Suppressor macrophage treated with lipopolysaccharide for 4 hours (primary cell): ENCODE measurements around the gene OR4X1.
"Not testable (repeated sequence)": the region's sequence is repeated elsewhere in the genome, so short reads cannot be mapped to it uniquely, and the experiment has no call there.

Experiments
- DNase-seq: peaks from one replicate; pipeline ENCODE4 v3.0.0-alpha.2; 2020

The OR4X1 gene, protein sequence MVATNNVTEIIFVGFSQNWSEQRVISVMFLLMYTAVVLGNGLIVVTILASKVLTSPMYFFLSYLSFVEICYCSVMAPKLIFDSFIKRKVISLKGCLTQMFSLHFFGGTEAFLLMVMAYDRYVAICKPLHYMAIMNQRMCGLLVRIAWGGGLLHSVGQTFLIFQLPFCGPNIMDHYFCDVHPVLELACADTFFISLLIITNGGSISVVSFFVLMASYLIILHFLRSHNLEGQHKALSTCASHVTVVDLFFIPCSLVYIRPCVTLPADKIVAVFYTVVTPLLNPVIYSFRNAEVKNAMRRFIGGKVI

GRCh38 chr11:48263423-48263911 lies at the start of gene OR4X1:
OR4X1 (plus strand) TSS chr11:48263861; CDS start chr11:48263861, 0 bp downstream.
- no peak for DNase-seq

DNA sequence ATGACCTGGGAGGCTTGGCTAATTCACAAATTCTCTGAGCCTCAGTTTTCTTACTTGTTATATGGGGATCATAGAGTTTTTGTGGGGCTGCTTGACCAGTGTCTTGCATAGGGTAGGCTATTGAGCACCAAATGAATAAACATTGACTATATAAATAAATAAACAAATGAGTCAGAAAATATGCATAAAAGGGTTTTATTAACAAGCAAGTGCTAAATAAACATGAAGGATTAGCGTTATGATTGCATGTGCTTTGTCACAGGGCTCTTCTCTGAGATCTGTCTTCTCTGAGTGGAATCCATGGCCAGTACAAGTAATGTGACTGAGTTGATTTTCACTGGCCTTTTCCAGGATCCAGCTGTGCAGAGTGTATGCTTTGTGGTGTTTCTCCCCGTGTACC lies 47.2 kb upstream of the OR4X1 start, which contains the start of gene OR4B1:
OR4B1 (plus strand) TSS at position 301 of the 400 bp plus-strand sequence; CDS start at position 301, 0 bp downstream.
- no peak for DNase-seq

- no peak for DNase-seq
These were observed 34.9 kb upstream of the OR4X1 start for GRCh38 chr11:48228761-48229160.

DNA sequence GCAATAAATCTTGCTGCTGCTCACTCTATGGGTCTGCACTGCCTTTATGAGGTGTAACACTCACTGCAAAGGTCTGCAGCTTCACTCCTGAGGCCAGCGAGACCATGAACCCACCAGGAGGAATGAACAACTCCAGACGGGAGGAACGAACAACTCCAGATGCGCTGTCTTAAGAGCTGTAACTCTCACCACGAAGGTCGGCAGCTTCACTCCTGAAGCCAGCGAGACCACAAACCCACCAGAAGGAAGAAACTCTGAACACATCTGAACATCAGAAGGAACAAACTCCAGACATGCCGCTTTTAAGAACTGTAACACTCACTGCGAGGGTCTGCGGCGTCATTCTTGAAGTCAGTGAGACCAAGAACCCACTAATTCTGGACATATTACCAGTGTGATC lies 33.6 kb upstream of the OR4X1 start:
- not testable (repeated sequence) for DNase-seq

DNA sequence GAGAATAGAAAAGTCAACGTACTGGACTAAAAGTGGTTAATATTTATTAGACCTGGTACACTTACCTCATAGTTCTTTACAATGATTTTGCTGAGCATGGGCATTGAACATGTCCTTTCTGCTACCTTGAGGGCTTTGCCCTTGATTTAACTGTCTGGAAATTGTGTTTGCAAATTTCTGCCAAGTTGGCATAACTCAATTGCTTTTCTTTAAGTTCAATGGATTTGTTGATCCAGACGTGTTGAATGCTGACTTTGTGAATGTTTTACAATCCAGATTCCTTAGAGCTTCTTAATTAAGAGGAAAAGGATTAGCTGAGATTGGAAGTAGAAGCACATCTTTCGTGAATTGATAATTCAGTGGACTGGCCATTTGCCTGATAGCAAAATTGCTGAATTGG lies 25.9 kb upstream of the OR4X1 start:
- no peak for DNase-seq

DNA sequence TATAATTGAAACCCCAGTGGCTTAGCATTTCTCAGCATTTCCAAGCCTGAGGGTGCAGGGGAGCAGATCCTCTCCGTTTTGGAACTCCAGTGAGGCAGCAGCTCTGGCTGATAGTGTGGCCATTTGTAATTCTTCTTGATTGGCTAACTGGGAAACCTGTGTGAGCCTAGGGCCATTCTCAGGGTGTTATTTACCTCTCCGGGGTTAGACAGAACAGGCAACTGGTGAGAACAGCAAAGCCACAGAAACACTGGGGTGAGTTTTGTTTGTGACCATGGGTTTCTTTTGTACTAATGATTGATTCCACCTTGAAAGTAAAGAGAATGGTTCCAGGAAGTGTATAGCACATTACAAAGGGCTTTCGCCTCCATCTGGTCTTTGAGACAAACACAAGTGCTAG lies 21.2 kb upstream of the OR4X1 start:
- no peak for DNase-seq

GRCh38 chr11:48244804-48245203 lies 18.9 kb upstream of the OR4X1 start, which contains the start of gene OR4X2:
OR4X2 (plus strand) TSS chr11:48245104; CDS start chr11:48245104, 0 bp downstream.
- no peak for DNase-seq

GRCh38 chr11:48248902-48249301 lies 14.8 kb upstream of the OR4X1 start:
- no peak for DNase-seq

DNA sequence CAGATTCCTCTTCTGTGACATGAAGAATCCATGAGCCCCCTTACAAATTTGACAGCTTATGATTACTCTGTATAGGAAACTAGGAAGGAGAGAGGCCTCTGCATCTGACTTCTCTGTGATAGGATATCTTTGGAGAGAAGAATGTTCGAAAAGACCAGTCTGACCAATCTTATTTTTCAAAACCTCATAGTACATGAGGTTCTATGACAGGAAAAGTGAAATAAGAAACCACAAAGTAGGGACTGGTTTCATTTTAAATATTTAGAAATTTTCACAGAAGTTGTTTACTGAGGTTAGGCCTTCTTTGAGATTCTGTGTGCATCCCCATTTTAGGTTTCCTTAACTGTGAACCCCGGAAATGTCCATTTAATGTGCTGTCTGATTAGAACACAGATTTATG lies 2.1 kb upstream of the OR4X1 start:
- no peak for DNase-seq

DNA sequence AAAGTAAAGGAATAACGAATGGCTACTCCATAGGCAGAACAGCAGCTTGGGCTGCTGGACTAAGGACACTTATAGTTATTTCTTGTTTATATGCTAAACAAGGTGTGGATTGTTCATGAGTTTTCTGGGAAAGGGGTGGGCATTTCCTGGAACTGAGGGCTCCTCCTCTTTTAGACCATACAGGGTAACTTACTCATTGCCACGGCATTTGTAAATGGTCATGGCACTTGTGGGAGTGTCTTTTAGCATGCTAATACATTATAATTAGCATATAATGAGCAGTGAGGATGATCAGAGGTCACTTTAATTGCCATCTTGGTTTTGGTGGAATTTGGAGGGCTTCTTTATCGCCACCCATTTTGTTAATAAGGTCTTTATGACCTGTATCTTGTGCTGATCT lies 7.0 kb downstream of the OR4X1 start:
- no peak for DNase-seq

- no peak for DNase-seq
These were observed 8.9 kb downstream of the OR4X1 start for GRCh38 chr11:48272606-48273005.

DNA sequence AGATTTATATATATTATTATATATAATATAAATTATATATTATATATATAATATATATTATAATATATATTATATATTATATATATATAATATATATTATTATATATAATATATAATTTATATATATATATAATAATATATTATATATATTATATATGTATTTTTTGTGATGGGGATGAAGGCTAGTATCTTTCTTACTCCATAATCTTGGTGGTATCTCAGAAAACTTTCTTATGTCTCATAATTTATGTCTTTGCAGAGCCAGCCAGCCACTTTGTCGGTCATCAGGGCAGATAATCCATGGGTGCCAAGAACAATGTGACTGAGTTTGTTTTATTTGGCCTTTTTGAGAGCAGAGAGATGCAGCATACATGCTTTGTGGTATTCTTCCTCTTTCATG lies 42.3 kb downstream of the OR4X1 start, which contains the start of gene OR4S1:
OR4S1 (plus strand) TSS at position 301 of the 400 bp plus-strand sequence; CDS start at position 301, 0 bp downstream.
- no peak for DNase-seq

DNA sequence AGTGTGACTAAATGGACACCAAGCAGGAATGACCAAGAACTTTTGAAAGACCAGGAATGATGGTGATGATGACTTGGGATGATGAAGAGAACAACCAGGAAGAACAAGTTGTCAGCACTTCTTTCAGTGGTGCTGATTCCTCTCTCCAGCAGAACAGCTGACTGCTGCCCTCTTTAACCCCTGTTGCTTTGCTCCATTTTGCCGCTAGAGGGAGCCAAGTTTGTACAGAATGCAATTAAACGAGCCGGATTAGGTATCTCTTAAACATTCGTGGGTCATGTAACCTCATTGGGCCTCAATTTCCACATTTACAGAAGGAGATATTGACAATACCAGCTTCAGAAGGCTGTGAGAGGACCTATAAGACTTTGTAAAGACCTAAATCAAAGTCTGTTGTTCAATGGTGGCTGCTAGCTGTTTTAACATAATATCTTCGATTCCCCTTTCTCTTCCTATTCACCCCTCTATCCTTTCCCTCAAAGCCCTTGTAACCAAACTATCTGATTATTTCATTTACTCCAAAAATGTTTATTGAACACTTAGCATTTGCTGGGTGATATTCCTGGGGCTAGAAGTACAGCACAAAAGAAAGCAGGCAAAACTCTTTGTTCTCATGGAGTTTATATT lies 44.2 kb downstream of the OR4X1 start:
- peak; percentile 72 for DNase-seq

GRCh38 chr11:48313590-48313989 lies 49.9 kb downstream of the OR4X1 start:
- not testable (repeated sequence) for DNase-seq
